ENCODE data around the gene SPANXB1.
"Not testable (repeated sequence)": the region's sequence is repeated elsewhere in the genome, so short reads cannot be mapped to it uniquely, and the experiment has no call there.

Gene SPANXB1

GRCh38 chrX:141002568-141002967 is at the start of gene SPANXB1:
Gene SPANXB1, plus strand, starts transcription at chrX:141002594. Its CDS starts 100 bp downstream, at chrX:141002694.
- DNase-seq (ENCODE audit: low spot score) = peak; percentile 6

GRCh38 chrX:140967036-140967435 is 35.4 kb upstream of the SPANXB1 start:
- DNase-seq (ENCODE audit: low spot score) = no peak

- DNase-seq (ENCODE audit: low spot score) = no peak
Observed at GRCh38 chrX:140971099-140971795, 31.1 kb upstream of the SPANXB1 start.

GRCh38 chrX:140975472-140975871 is 26.9 kb upstream of the SPANXB1 start:
- DNase-seq (ENCODE audit: low spot score) = no peak

- DNase-seq (ENCODE audit: low spot score) = no peak
Observed at GRCh38 chrX:140980271-140980670, 22.1 kb upstream of the SPANXB1 start.

- no peak for DNase-seq (ENCODE audit: low spot score)
Observed at GRCh38 chrX:140983730-140984129, 18.7 kb upstream of the SPANXB1 start.

GRCh38 chrX:141005243-141005642 is 2.8 kb downstream of the SPANXB1 start:
- not testable (repeated sequence) for DNase-seq (ENCODE audit: low spot score)

GRCh38 chrX:141044246-141044645 is 41.9 kb downstream of the SPANXB1 start:
- not testable (repeated sequence) for DNase-seq (ENCODE audit: low spot score)

- DNase-seq (ENCODE audit: low spot score) = not testable (repeated sequence)
Observed at GRCh38 chrX:141049878-141050277, 47.5 kb downstream of the SPANXB1 start.

- DNase-seq (ENCODE audit: low spot score) = peak; percentile 5
Observed at GRCh38 chrX:141052098-141052497, 49.7 kb downstream of the SPANXB1 start.
